ENCODE measurements around the gene MYDGF.
A peak's percentile ranks its signal among the peaks of the same experiment; 100 is the strongest.

The MYDGF gene

GRCh38 chr19:4638828-4639530, 31.2 kb downstream of the MYDGF start, which contains the start of gene TNFAIP8L1:
Gene TNFAIP8L1, plus strand, starts transcription at chr19:4639516. Its CDS starts 12,354 bp downstream, at chr19:4651870.
- DNase-seq (ENCODE audit: low read depth) = peak; percentile 48
- TF ChIP-seq, protein P1, sequence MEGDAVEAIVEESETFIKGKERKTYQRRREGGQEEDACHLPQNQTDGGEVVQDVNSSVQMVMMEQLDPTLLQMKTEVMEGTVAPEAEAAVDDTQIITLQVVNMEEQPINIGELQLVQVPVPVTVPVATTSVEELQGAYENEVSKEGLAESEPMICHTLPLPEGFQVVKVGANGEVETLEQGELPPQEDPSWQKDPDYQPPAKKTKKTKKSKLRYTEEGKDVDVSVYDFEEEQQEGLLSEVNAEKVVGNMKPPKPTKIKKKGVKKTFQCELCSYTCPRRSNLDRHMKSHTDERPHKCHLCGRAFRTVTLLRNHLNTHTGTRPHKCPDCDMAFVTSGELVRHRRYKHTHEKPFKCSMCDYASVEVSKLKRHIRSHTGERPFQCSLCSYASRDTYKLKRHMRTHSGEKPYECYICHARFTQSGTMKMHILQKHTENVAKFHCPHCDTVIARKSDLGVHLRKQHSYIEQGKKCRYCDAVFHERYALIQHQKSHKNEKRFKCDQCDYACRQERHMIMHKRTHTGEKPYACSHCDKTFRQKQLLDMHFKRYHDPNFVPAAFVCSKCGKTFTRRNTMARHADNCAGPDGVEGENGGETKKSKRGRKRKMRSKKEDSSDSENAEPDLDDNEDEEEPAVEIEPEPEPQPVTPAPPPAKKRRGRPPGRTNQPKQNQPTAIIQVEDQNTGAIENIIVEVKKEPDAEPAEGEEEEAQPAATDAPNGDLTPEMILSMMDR (IDR thresholded peaks at IDR 0.05; ENCODE audit: control insufficient read depth, extremely low read depth, insufficient read depth) = no peak
- peak within 1 kb of the TSS; percentile 62 for H3K4me3 ChIP-seq (ENCODE audit: low read depth, low read length)

- DNase-seq (ENCODE audit: low read depth) = no peak
- H3K4me3 ChIP-seq (ENCODE audit: low read depth, low read length) = no peak overlapping the region
- TF ChIP-seq, protein P1 (IDR thresholded peaks at IDR 0.05; ENCODE audit: control insufficient read depth, extremely low read depth, insufficient read depth) = no peak
Observed at GRCh38 chr19:4638317-4638716, 31.8 kb downstream of the MYDGF start.

DNA sequence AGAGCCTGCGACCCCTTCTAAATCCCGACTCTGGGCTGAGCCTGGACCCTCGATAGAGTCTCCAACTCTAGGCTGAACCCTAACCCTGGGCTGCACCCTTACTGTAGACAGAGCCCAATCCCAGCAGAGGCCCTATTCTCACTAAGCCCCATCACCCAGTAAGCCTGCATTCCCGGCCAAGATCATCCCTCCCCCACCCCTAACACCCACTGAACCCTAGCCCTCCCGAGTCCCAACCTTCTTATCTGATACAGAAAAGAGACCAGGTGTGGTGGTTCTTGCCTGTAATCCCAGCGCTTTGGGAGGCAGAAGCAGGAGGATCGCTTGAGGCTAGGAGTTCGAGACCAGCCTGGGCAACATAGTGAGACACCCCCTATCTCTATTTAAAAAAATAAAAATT, 33.4 kb downstream of the MYDGF start:
- no peak for DNase-seq (ENCODE audit: low read depth)
- no peak overlapping the region for H3K4me3 ChIP-seq (ENCODE audit: low read depth, low read length)
- TF ChIP-seq, protein P1 (IDR thresholded peaks at IDR 0.05; ENCODE audit: control insufficient read depth, extremely low read depth, insufficient read depth) = no peak

- DNase-seq (ENCODE audit: low read depth) = no peak
- TF ChIP-seq, protein P1 (IDR thresholded peaks at IDR 0.05; ENCODE audit: control insufficient read depth, extremely low read depth, insufficient read depth) = peak; percentile 86
- peak overlapping the region; percentile 42 for H3K4me3 ChIP-seq (ENCODE audit: low read depth, low read length)
Observed at GRCh38 chr19:4636151-4636717, 33.9 kb downstream of the MYDGF start.

- TF ChIP-seq, protein P1 (IDR thresholded peaks at IDR 0.05; ENCODE audit: control insufficient read depth, extremely low read depth, insufficient read depth) = no peak
- no peak for DNase-seq (ENCODE audit: low read depth)
Observed at GRCh38 chr19:4635754-4636116, 34.4 kb downstream of the MYDGF start.

GRCh38 chr19:4633140-4633967, 36.8 kb downstream of the MYDGF start:
- TF ChIP-seq, protein P1 (IDR thresholded peaks at IDR 0.05; ENCODE audit: control insufficient read depth, extremely low read depth, insufficient read depth) = peak; percentile 62
- no peak for DNase-seq (ENCODE audit: low read depth)
- H3K4me3 ChIP-seq (ENCODE audit: low read depth, low read length) = no peak overlapping the region

More at GRCh38 chr19:4635754-4636116, 34.4 kb downstream of the MYDGF start:
- H3K4me3 ChIP-seq (ENCODE audit: low read depth, low read length) = peak overlapping the region; percentile 42
